ENCODE results near the gene TNNT1.

Gene TNNT1

DNA sequence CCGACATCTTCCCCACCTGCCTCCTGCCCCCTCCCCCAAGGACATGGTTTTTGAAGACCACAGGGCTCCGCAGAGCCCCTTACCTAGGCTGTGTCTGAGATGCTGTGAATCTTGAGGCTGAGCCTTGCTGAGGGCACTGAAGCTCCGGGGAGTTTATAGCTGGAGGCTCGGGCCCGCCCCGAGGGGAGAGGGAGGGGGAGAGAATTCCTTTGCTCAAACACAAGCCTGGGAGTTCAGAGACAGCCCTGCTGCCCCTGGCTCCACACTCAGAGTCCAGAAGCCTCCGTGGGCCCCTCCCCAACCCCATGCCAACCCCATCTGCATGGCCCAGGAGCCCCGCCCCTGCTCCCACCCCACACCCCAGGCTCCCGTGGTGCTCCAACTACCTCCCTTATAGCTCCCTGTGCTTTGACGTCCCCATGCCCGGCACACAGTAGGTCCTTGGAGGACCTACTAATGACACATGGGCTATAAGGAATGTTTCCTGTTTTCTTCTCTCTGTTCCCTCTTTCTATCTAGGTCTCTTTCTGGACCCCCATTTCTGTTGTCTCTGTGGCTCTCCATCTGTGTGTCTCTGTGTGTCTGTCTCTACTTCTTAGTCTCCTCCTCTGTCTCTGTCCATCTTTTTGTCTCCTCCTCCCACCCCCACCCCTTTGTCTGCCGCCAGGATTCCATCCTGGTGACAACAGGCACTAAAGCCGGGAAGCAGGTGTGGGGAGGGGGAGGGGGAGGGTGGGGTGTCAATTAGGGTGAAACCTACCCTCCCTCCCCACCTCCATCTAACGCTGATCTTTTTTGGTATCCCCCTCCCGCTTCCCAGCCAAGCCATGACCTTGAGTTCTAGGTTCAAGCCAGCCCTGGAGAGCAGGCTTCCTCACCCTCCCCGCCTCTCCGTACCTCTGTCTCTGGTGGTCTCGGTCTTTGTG lies at the start of gene TNNT1:
Gene TNNT1 (minus strand): TSS at position 129 of the 926 bp plus-strand sequence. CDS start 2,049 bp downstream, outside the sequence.
- FAIRE-seq (no peak), DNase-seq (ENCODE audit: insufficient read length, low spot score) (no peak)
- TF ChIP-seq, protein P1, sequence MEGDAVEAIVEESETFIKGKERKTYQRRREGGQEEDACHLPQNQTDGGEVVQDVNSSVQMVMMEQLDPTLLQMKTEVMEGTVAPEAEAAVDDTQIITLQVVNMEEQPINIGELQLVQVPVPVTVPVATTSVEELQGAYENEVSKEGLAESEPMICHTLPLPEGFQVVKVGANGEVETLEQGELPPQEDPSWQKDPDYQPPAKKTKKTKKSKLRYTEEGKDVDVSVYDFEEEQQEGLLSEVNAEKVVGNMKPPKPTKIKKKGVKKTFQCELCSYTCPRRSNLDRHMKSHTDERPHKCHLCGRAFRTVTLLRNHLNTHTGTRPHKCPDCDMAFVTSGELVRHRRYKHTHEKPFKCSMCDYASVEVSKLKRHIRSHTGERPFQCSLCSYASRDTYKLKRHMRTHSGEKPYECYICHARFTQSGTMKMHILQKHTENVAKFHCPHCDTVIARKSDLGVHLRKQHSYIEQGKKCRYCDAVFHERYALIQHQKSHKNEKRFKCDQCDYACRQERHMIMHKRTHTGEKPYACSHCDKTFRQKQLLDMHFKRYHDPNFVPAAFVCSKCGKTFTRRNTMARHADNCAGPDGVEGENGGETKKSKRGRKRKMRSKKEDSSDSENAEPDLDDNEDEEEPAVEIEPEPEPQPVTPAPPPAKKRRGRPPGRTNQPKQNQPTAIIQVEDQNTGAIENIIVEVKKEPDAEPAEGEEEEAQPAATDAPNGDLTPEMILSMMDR (IDR thresholded peaks at IDR 0.05; ENCODE audit: insufficient read depth, missing control alignments), result no peak

DNA sequence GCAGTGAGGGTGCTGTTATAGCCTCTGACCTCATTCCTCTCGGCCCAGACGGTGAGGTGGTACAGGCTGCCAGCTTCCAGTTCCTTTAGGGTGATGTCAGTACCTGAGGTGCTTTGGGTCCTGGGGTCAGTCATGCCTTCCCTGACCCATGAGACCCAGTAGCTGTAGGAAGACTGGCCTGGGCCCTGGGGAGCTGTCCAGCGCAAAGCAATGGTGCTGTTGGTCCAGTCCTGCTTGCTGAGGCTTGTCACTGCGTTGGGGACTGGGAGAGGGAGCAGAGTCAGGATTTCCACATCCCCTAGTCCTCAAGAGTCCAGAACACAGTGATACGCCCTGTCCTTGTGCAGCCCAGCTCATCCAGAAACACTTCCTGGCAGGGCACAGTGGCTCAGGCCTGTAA lies 49.6 kb upstream of the TNNT1 start:
- no peak for DNase-seq (ENCODE audit: insufficient read length, low spot score)
- TF ChIP-seq, protein P1 (IDR thresholded peaks at IDR 0.05; ENCODE audit: insufficient read depth, missing control alignments), result no peak
- FAIRE-seq, result no peak

DNA sequence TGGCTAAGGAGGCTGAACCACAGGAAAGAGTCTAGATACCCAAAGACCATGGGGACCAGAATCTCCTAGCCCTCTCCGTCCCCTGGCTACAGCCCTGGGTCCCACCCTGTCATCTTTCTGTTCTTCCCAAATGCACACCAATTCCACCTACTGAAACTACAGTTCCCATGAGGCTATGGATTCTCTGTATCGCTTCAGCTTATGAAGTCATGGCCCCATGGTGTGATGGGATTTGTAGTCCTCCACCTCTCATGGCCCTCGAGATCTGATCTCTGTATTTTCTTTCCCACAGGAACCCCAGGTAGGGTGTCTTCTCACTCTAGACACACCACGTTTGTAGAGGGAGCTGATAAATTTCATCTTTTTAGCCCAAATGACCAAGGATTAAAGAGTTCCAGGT lies 48.5 kb upstream of the TNNT1 start:
- TF ChIP-seq, protein P1 (IDR thresholded peaks at IDR 0.05; ENCODE audit: insufficient read depth, missing control alignments), result no peak
- DNase-seq (ENCODE audit: insufficient read length, low spot score), result no peak
- no peak for FAIRE-seq

- TF ChIP-seq, protein P1 (IDR thresholded peaks at IDR 0.05; ENCODE audit: insufficient read depth, missing control alignments), result no peak
- FAIRE-seq (no peak), DNase-seq (ENCODE audit: insufficient read length, low spot score) (no peak)
Observed at GRCh38 chr19:55196803-55197202, 47.8 kb upstream of the TNNT1 start.

DNA sequence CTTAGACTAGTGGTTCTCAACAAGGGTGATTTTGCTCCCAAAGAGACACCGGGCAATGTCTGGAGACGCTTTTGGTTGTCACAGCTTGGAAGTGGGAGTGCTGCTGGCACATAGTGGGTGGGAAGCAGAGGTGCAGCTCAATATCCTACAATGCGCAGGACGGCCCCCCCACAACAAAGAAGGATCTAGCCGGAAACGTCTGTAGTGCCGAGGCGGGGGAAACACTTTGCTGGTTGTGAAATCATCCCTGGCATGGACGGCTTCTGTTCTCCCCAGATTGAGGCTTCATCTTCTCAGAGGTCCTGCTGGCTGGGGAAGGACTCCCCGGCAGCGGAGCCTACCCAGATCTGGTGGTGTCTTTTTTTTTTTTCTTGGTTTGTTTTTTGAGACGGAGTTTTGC lies 44.5 kb upstream of the TNNT1 start:
- DNase-seq (ENCODE audit: insufficient read length, low spot score) (no peak), FAIRE-seq (no peak)
- TF ChIP-seq, protein P1 (IDR thresholded peaks at IDR 0.05; ENCODE audit: insufficient read depth, missing control alignments), result no peak

- DNase-seq (ENCODE audit: insufficient read length, low spot score) (no peak), FAIRE-seq (no peak)
- TF ChIP-seq, protein P1 (IDR thresholded peaks at IDR 0.05; ENCODE audit: insufficient read depth, missing control alignments), result no peak
Observed at GRCh38 chr19:55189403-55189835, 40.4 kb upstream of the TNNT1 start.

DNA sequence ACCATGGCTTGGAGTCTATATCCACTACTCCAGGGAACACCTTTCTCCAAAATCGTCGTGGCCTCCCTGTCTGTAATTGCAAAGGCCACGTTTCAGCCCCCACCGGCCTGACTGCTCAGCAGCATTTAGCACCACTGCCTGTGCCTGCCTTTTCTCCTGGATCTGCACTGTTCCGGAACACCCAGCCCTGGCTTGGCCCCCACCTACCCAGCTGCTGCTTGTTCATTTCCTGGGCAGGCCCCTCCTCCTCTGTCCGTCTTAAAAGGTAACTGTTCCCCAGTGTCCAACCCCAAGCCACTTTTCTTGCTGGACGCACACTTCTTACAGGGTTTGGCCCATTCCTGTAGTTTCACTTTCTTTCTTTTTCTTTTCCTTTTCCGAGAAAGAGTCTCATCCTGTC lies 39.6 kb upstream of the TNNT1 start:
- TF ChIP-seq, protein P1 (IDR thresholded peaks at IDR 0.05; ENCODE audit: insufficient read depth, missing control alignments), result no peak
- FAIRE-seq, result no peak
- no peak for DNase-seq (ENCODE audit: insufficient read length, low spot score)

All from D721Med (cell line).